Suprapubic skin (tissue), 4 donors: ENCODE measurements around the gene PLCG2.

ENCODE experiments used
- CTCF ChIP-seq, 2 donors: fragments of 200-600 bp in 1 of 2; fragments of 450-650 bp in 1 of 2; sonication (generic) in 1 of 2; IDR thresholded peaks; one replicate each; pipeline ENCODE4 v1.5.1; 2016 to 2019; ENCODE audit warnings: antibody characterized with exemption in 2 of 2, mild to moderate bottlenecking in 1 of 2, moderate library complexity in 1 of 2
- EP300 ChIP-seq: sonication (generic); formaldehyde crosslinking; IDR thresholded peaks from one replicate; pipeline ENCODE4 v1.6.1; 2017; ENCODE audit warnings: antibody characterized with exemption
- POLR2A ChIP-seq, 2 donors: fragments of 450-650 bp; IDR thresholded peaks; one replicate each; pipeline ENCODE4 v1.6.1; 2017; ENCODE audit warnings: antibody characterized with exemption in 2 of 2, mild to moderate bottlenecking in 2 of 2, moderate library complexity in 2 of 2
- POLR2AphosphoS5 ChIP-seq, 3 donors: sonication (generic); formaldehyde crosslinking; IDR thresholded peaks; one replicate each; pipeline ENCODE4 v1.6.1; 2017; ENCODE audit warnings: antibody characterized with exemption in 3 of 3

DNA sequence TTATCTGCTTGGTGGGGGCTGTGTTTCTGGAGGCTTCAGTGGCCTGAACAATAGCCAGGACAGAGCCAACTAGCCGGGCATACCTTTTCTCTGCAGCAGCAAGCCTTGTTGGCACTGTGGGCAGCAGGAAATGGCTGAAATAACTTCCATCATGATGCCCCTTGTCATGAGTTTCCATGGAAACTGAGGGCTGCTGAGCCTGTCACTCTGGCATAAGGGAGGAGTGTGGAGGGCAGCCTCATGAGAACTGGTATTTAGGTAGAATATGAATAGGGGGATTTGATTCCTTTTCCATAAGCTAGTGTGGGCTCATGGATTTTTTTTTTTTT is 39.4 kb downstream of the PLCG2 start:
- TF ChIP-seq POLR2A (IDR thresholded peaks at IDR 0.05) (no peak), CTCF (IDR thresholded peaks at IDR 0.05) (no peak), POLR2AphosphoS5 (IDR thresholded peaks at IDR 0.05) (no peak), EP300 (no peak)
